LNCaP clone FGC (cell line): ENCODE data around the gene CSNK1D.
"Not testable (repeated sequence)": the region's sequence is repeated elsewhere in the genome, so short reads cannot be mapped to it uniquely, and the experiment has no call there.

Experiments
- DNase-seq: peaks from one replicate; pipeline ENCODE4 v3.0.0-alpha.2; 2011; ENCODE audit warnings: low read depth
- H3K4me3 ChIP-seq: 2 replicates; pipeline ENCODE4 v1.5.1; 2011; ENCODE audit warnings: mild to moderate bottlenecking, low read depth, low read length, control low read depth
- TF ChIP-seq, protein P1 (sequence below): IDR thresholded peaks from 2 replicates; pipeline ENCODE4 v1.5.1; 2012; ENCODE audit warnings: mild to moderate bottlenecking; ENCODE audit not compliant: control insufficient read depth, insufficient read depth; ENCODE audit errors: extremely low read depth

Gene CSNK1D

GRCh38 chr17:82258555-82258954, 14.9 kb downstream of the CSNK1D start:
- DNase-seq: no peak
- TF ChIP-seq, protein P1, sequence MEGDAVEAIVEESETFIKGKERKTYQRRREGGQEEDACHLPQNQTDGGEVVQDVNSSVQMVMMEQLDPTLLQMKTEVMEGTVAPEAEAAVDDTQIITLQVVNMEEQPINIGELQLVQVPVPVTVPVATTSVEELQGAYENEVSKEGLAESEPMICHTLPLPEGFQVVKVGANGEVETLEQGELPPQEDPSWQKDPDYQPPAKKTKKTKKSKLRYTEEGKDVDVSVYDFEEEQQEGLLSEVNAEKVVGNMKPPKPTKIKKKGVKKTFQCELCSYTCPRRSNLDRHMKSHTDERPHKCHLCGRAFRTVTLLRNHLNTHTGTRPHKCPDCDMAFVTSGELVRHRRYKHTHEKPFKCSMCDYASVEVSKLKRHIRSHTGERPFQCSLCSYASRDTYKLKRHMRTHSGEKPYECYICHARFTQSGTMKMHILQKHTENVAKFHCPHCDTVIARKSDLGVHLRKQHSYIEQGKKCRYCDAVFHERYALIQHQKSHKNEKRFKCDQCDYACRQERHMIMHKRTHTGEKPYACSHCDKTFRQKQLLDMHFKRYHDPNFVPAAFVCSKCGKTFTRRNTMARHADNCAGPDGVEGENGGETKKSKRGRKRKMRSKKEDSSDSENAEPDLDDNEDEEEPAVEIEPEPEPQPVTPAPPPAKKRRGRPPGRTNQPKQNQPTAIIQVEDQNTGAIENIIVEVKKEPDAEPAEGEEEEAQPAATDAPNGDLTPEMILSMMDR: no peak
- H3K4me3 ChIP-seq: no peak overlapping the region

- no peak for DNase-seq
- no peak overlapping the region for H3K4me3 ChIP-seq
- TF ChIP-seq, protein P1: no peak
Observed at GRCh38 chr17:82257473-82257872, 16.0 kb downstream of the CSNK1D start.

- TF ChIP-seq, protein P1: no peak
- no peak overlapping the region for H3K4me3 ChIP-seq
- no peak for DNase-seq
Observed at GRCh38 chr17:82256242-82256885, 17.1 kb downstream of the CSNK1D start.

DNA sequence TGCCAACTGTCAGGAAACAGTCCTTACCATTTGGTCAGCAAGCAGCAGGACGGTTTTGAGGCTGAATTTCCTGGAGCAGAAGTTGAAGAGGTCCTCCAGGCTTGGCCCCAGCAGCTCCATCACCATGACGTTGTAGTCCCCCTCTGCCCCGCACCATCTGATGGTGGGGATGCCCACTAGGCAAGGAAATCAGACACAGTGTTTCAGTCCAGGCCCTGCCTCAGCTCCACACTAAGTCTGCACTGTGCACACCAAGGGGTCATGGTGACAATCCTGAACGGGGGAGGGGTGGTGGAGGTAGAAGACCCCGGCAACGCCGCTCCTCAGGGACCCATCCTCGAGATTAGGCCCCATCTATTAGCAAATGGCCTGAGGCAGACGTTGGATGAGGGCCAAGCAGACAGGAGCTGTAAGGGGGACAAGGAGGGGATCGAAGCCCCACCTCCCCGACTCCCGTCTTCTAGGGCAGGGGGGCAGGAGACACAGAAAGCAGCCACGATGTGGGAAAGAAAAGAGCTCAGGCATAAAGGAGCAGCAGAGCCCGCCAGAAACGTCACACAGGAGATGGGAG, 18.0 kb downstream of the CSNK1D start:
- no peak for DNase-seq
- TF ChIP-seq, protein P1: no peak
- no peak overlapping the region for H3K4me3 ChIP-seq

DNA sequence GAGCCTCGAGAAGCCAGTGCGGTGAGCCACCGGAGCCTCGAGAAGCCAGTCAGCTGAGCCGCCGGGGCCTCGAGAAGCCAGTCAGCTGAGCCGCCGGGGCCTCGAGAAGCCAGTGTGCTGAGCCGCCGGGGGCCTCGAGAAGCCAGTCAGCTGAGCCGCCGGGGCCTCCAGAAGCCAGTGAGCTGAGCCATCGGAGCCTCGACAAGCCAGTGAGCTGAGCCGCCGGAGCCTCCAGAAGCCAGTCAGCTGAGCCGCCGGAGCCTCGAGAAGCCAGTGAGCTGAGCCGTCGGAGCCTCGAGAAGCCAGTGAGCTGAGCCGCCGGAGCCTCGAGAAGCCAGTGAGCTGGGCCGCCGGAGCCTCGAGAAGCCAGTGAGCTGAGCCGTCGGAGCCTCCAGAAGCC, 18.8 kb downstream of the CSNK1D start:
- DNase-seq, H3K4me3 ChIP-seq: not testable (repeated sequence)

DNA sequence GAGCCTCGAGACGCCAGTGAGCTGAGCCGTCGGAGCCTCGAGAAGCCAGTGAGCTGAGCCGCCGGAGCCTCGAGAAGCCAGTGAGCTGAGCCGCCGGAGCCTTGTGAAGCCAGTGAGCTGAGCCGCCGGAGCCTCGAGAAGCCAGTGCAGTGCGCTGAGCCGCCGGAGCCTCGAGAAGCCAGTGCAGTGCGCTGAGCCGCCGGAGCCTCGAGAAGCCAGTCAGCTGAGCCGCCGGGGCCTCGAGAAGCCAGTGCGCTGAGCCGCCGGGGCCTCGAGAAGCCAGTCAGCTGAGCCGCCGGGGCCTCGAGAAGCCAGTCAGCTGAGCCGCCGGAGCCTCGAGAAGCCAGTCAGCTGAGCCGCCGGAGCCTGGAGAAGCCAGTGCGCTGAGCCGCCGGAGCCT, 19.4 kb downstream of the CSNK1D start:
- DNase-seq, H3K4me3 ChIP-seq: not testable (repeated sequence)

GRCh38 chr17:82253179-82253544, 20.3 kb downstream of the CSNK1D start:
- TF ChIP-seq, protein P1: no peak
- H3K4me3 ChIP-seq: no peak overlapping the region
- no peak for DNase-seq

- DNase-seq: no peak
- TF ChIP-seq, protein P1: no peak
- H3K4me3 ChIP-seq: no peak overlapping the region
Observed at GRCh38 chr17:82252511-82253178, 20.9 kb downstream of the CSNK1D start.
